ENCODE measurements around the gene TGFBR2.

The TGFBR2 gene

DNA sequence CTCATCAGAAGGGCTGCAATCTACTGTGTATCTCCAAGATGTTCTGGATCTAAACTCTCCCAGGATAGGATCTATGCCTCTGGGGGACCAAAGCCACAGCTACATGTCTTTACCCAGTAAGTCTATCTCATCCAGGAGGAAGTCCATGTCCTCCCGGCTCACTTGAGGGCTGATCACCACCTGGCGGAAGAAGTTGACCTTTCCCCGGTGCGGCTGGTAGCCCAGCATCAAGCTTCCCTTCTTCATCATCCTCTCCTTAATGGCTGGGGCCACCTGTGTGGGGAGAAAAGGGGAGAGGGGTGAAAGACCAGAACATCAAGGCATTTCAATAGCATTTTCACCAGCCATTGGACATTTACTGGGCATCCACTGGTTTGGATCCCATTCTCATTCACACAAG, 121.7 kb downstream of the TGFBR2 start:
- H3K4me2 ChIP-seq (ENCODE audit: low read length), result no peak overlapping the region
- H3K36me3 ChIP-seq (replicated peaks; ENCODE audit: low read depth, low read length), result no peaks in the 10 kb centered on the region
- H3K79me2 ChIP-seq (ENCODE audit: low read length), result no peaks in the 10 kb centered on the region
- TF ChIP-seq EZH2phosphoT487 (IDR thresholded peaks at IDR 0.05; ENCODE audit: low read depth) (no peak), CTCF (IDR thresholded peaks at IDR 0.05; ENCODE audit: low read depth, low read length) (no peak)
- no peak overlapping the region for H3K4me3 ChIP-seq (ENCODE audit: low read length)
- H3K9me3 ChIP-seq (ENCODE audit: insufficient read depth, low read length), result no peaks in the 10 kb centered on the region
- no peaks in the 10 kb centered on the region for H3K27me3 ChIP-seq (ENCODE audit: low read depth, low read length)
- no peak overlapping the region for H2AFZ ChIP-seq (ENCODE audit: low read depth, low read length)
- peaks cover under 1% of the 10 kb centered on the region for H3K4me1 ChIP-seq (ENCODE audit: low read length)
- H3K27ac ChIP-seq (ENCODE audit: low read length), result no peak overlapping the region
- no peak overlapping the region for H3K9ac ChIP-seq (ENCODE audit: low read length)
- no peaks in the 10 kb centered on the region for H4K20me1 ChIP-seq (ENCODE audit: insufficient read depth, low read length)

- TF ChIP-seq EZH2phosphoT487 (IDR thresholded peaks at IDR 0.05; ENCODE audit: low read depth), result no peak
- TF ChIP-seq CTCF (IDR thresholded peaks at IDR 0.05; ENCODE audit: low read depth, low read length), result no peak
- Histone ChIP-seq H3K79me2 (ENCODE audit: low read length) (no peaks in the 10 kb centered on the region), H3K27ac (ENCODE audit: low read length) (no peak overlapping the region), H3K36me3 (replicated peaks; ENCODE audit: low read depth, low read length) (no peaks in the 10 kb centered on the region), H4K20me1 (ENCODE audit: insufficient read depth, low read length) (no peaks in the 10 kb centered on the region), H3K27me3 (ENCODE audit: low read depth, low read length) (no peaks in the 10 kb centered on the region), H3K4me2 (ENCODE audit: low read length) (no peak overlapping the region), H3K9me3 (ENCODE audit: insufficient read depth, low read length) (no peaks in the 10 kb centered on the region), H3K4me1 (ENCODE audit: low read length) (peaks cover 14% of the 10 kb centered on the region), H3K4me3 (ENCODE audit: low read length) (no peak overlapping the region), H2AFZ (ENCODE audit: low read depth, low read length) (no peak overlapping the region), H3K9ac (ENCODE audit: low read length) (no peak overlapping the region)
Measured at GRCh38 chr3:30729512-30729911, 123.1 kb downstream of the TGFBR2 start.

DNA sequence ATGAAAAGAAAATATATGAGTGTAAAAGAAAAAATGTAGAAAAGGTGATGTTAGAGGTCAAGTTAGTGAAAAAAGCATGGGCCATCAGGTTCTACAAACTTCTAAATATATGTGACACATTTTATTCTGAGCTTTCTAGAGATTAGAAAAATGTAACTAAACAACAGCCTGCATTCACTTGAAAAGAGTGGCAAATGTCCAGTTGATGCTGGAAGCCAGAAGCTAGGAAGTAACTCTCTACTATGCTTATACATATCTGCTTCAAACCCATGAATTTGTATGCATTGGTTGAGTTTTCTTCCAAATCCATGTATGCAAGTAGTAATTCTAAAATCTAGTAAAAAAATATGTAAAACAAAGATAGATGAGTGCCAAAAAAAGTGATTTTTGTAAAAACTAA, 123.5 kb downstream of the TGFBR2 start:
- TF ChIP-seq CTCF (IDR thresholded peaks at IDR 0.05; ENCODE audit: low read depth, low read length), result no peak
- TF ChIP-seq EZH2phosphoT487 (IDR thresholded peaks at IDR 0.05; ENCODE audit: low read depth), result no peak
- H3K4me2 ChIP-seq (ENCODE audit: low read length), result no peak overlapping the region
- H2AFZ ChIP-seq (ENCODE audit: low read depth, low read length), result no peak overlapping the region
- no peaks in the 10 kb centered on the region for H3K9me3 ChIP-seq (ENCODE audit: insufficient read depth, low read length)
- H3K27me3 ChIP-seq (ENCODE audit: low read depth, low read length), result no peaks in the 10 kb centered on the region
- H3K4me3 ChIP-seq (ENCODE audit: low read length), result no peak overlapping the region
- peaks cover 15% of the 10 kb centered on the region for H3K4me1 ChIP-seq (ENCODE audit: low read length)
- no peaks in the 10 kb centered on the region for H3K79me2 ChIP-seq (ENCODE audit: low read length)
- H3K36me3 ChIP-seq (replicated peaks; ENCODE audit: low read depth, low read length), result no peaks in the 10 kb centered on the region
- H3K27ac ChIP-seq (ENCODE audit: low read length), result no peak overlapping the region
- no peaks in the 10 kb centered on the region for H4K20me1 ChIP-seq (ENCODE audit: insufficient read depth, low read length)
- no peak overlapping the region for H3K9ac ChIP-seq (ENCODE audit: low read length)

GRCh38 chr3:30730967-30731366, 124.6 kb downstream of the TGFBR2 start:
- H3K9ac ChIP-seq (ENCODE audit: low read length), result no peak overlapping the region
- no peak for TF ChIP-seq CTCF (IDR thresholded peaks at IDR 0.05; ENCODE audit: low read depth, low read length)
- no peak for TF ChIP-seq EZH2phosphoT487 (IDR thresholded peaks at IDR 0.05; ENCODE audit: low read depth)
- no peaks in the 10 kb centered on the region for H3K79me2 ChIP-seq (ENCODE audit: low read length)
- H3K27me3 ChIP-seq (ENCODE audit: low read depth, low read length), result no peaks in the 10 kb centered on the region
- peaks cover 15% of the 10 kb centered on the region for H3K4me1 ChIP-seq (ENCODE audit: low read length)
- H3K9me3 ChIP-seq (ENCODE audit: insufficient read depth, low read length), result no peaks in the 10 kb centered on the region
- H3K27ac ChIP-seq (ENCODE audit: low read length), result no peak overlapping the region
- no peaks in the 10 kb centered on the region for H3K36me3 ChIP-seq (replicated peaks; ENCODE audit: low read depth, low read length)
- no peak overlapping the region for H3K4me3 ChIP-seq (ENCODE audit: low read length)
- H4K20me1 ChIP-seq (ENCODE audit: insufficient read depth, low read length), result no peaks in the 10 kb centered on the region
- H3K4me2 ChIP-seq (ENCODE audit: low read length), result no peak overlapping the region
- H2AFZ ChIP-seq (ENCODE audit: low read depth, low read length), result no peak overlapping the region
